ENCODE results near the gene NELL1. TPM values are rescaled to one million over a fixed set of nuclear protein-coding genes. Genes with fewer than 3 reads are reported as not detected.

Gene NELL1
- total and polyA plus RNA-seq, 2 donors (not counting 3 experiments of a cell fraction or from before 2014, with no cell fraction given): not detected

- Histone ChIP-seq H3K27ac (ENCODE audit: insufficient read depth, low read depth, low read length) (no peak overlapping the region), H3K36me3 (ENCODE audit: control insufficient read depth in 2 of 2, extremely low read depth in 1 of 2, insufficient read depth in 2 of 2, low read length in 2 of 2) (no peaks in the 10 kb centered on the region), H3K4me3 (replicated peaks in 1 of 3; ENCODE audit: insufficient read depth in 1 of 3, low read depth in 1 of 3, low read length in 3 of 3) (no peak overlapping the region), H2AFZ (ENCODE audit: low read depth, low read length) (no peak overlapping the region), H4K20me1 (replicated peaks; ENCODE audit: control insufficient read depth, extremely low read depth, insufficient read depth, low read length) (no peaks in the 10 kb centered on the region), H3K9ac (replicated peaks; ENCODE audit: extremely low read depth, insufficient read depth, low read length) (no peak overlapping the region), H3K79me2 (ENCODE audit: control insufficient read depth, insufficient read depth, low read length) (no peaks in the 10 kb centered on the region), H3K4me2 (ENCODE audit: insufficient read depth, low read length) (no peak overlapping the region), H3K27me3 (ENCODE audit: control insufficient read depth in 2 of 2, insufficient read depth in 2 of 2, low read length in 2 of 2) (no peaks in the 10 kb centered on the region), H3K9me1 (replicated peaks; ENCODE audit: control insufficient read depth, extremely low read depth, insufficient read depth, low read length) (no peaks in the 10 kb centered on the region), H3K9me3 (replicated peaks; ENCODE audit: control insufficient read depth, insufficient read depth, low read length) (no peaks in the 10 kb centered on the region), H3K4me1 (ENCODE audit: control insufficient read depth, extremely low read depth, insufficient read depth, low read length) (no peaks in the 10 kb centered on the region)
- POLR2A ChIA-PET: no interaction called here
- dilution Hi-C loops (cut with MboI; ENCODE audit: extremely low pct_ligation_motif_present, low sequenced_read_pairs): no loop called here
- TF ChIP-seq FOS (IDR thresholded peaks at IDR 0.05; ENCODE audit: borderline replicate concordance, insufficient read depth, low read length) (no peak), JUN (IDR thresholded peaks at IDR 0.05; ENCODE audit: borderline replicate concordance, insufficient read depth, insufficient read length, low read depth) (no peak), MAX (IDR thresholded peaks at IDR 0.05; ENCODE audit: insufficient read depth, insufficient read length) (no peak), CTCF (IDR thresholded peaks at IDR 0.05; ENCODE audit: extremely low read depth in 1 of 2, insufficient read depth in 1 of 2, low read depth in 1 of 2, low read length in 2 of 2) (no peak), EZH2 (IDR thresholded peaks at IDR 0.05; ENCODE audit: borderline replicate concordance, low read depth, low read length, severe bottlenecking) (no peak), GATA2 (IDR thresholded peaks at IDR 0.05; ENCODE audit: insufficient read depth, insufficient read length, low read depth, low read length) (no peak), POLR2AphosphoS5 (IDR thresholded peaks at IDR 0.05; ENCODE audit: insufficient read depth, low read depth, low read length) (no peak), POLR2A (IDR thresholded peaks at IDR 0.05; ENCODE audit: low read depth, low read length) (no peak), MYC (IDR thresholded peaks at IDR 0.05; ENCODE audit: low read depth, low read length) (no peak)
- DNase-seq (ENCODE audit: low read depth, low spot score) (no peak), FAIRE-seq (no peak)
- intact Hi-C loops (cut with micrococcal nuclease): no loop called here
- CTCF ChIA-PET: no interaction called here
- no TSS peak for BruUV-seq (replicated peaks)
Measured at GRCh38 chr11:21026685-21027084, 357.3 kb downstream of the NELL1 start.

Measured in endothelial cell of umbilical vein (primary cell).